Smooth muscle cell (in vitro differentiated cells): ENCODE data around the gene GTF2F2. TPM values are rescaled to one million over a fixed set of nuclear protein-coding genes. Genes with fewer than 3 reads are reported as not detected.
"Not testable (repeated sequence)": the region's sequence is repeated elsewhere in the genome, so short reads cannot be mapped to it uniquely, and the experiment has no call there.

ENCODE experiments used
- DNase-seq: peaks from one replicate; lab custom pipeline; 2025; ENCODE audit not compliant: unreplicated experiment; lab: John Stamatoyannopoulos, UW
- H2AFZ ChIP-seq: fragments of 200-600 bp; sonication (generic); 2 replicates; pipeline ENCODE4 v1.6.0; 2016; ENCODE audit warnings: antibody characterized with exemption, low read depth, mild to moderate bottlenecking
- H3F3A ChIP-seq: fragments of 200-600 bp; sonication (generic); 2 replicates; pipeline ENCODE4 v1.6.0; 2017; ENCODE audit warnings: antibody characterized with exemption, low read depth
- H3K27ac ChIP-seq: fragments of 200-600 bp; sonication (generic); 2 replicates; pipeline ENCODE4 v1.5.1; 2016; ENCODE audit warnings: low read depth, mild to moderate bottlenecking
- H3K27me3 ChIP-seq: fragments of 200-600 bp; sonication (generic); 2 replicates; pipeline ENCODE4 v1.6.1; 2016; ENCODE audit warnings: low read depth, mild to moderate bottlenecking
- H3K36me3 ChIP-seq: fragments of 200-600 bp; sonication (generic); 2 replicates; pipeline ENCODE4 v1.5.1; 2016; ENCODE audit warnings: low read depth
- H3K4me1 ChIP-seq: fragments of 200-600 bp; sonication (generic); 2 replicates; pipeline ENCODE4 v1.5.1; 2016; ENCODE audit warnings: low read depth
- H3K4me2 ChIP-seq: fragments of 200-600 bp; sonication (generic); 2 replicates; pipeline ENCODE4 v1.6.0; 2016; ENCODE audit warnings: mild to moderate bottlenecking
- H3K4me3 ChIP-seq: fragments of 200-600 bp; sonication (generic); 2 replicates; pipeline ENCODE4 v1.5.1; 2016; ENCODE audit warnings: mild to moderate bottlenecking
- H3K79me2 ChIP-seq: fragments of 200-600 bp; sonication (generic); 2 replicates; pipeline ENCODE4 v1.6.0; 2016; ENCODE audit warnings: low read depth, mild to moderate bottlenecking
- H3K9ac ChIP-seq: fragments of 200-600 bp; sonication (generic); 2 replicates; pipeline ENCODE4 v1.6.0; 2016; ENCODE audit warnings: low read depth
- H3K9me3 ChIP-seq: fragments of 200-600 bp; sonication (generic); replicated peaks from 2 replicates; pipeline ENCODE4 v1.5.1; 2016; ENCODE audit warnings: low read depth
- H4K20me1 ChIP-seq: fragments of 200-600 bp; sonication (generic); 2 replicates; pipeline ENCODE4 v1.6.0; 2016; ENCODE audit warnings: low read depth
- CTCF ChIP-seq: fragments of 200-600 bp; sonication (generic); IDR thresholded peaks from 2 replicates; pipeline ENCODE4 v1.5.1; 2017; ENCODE audit warnings: borderline replicate concordance, mild to moderate bottlenecking, antibody characterized with exemption; ENCODE audit not compliant: insufficient read depth, poor library complexity, severe bottlenecking
- WGBS: methylation state at CpG from one replicate; pipeline ENCODE4 v1.1.7; 2016; ENCODE audit warnings: low lambda C conversion rate; 5-methylcytosine and 5-hydroxymethylcytosine counted together
- polyA plus RNA-seq: library from polyadenylated mRNA; unstranded; fragments of >200 nt; fragmentation: Nextera tagmentation; extraction: Ambion mirVana; gene quantifications from 2 replicates; pipeline ENCODE4 v1.2.1, GENCODE V29; 2016
- total RNA-seq: library from RNA; depleted of rRNA; stranded (reverse); fragments of >200 nt; gene quantifications from 2 replicates; pipeline ENCODE4 v1.2.3, GENCODE V29; 2014

The GTF2F2 gene
- total and polyA plus RNA-seq, 2 experiments from 2014 or later = 11.2 to 28.1 TPM

GRCh38 chr13:45240143-45240542 is 119.8 kb downstream of the GTF2F2 start:
- H3K4me3 ChIP-seq = no peak overlapping the region
- no peaks in the 10 kb centered on the region for H3K27me3 ChIP-seq
- no peaks in the 10 kb centered on the region for H3K9me3 ChIP-seq
- H3K4me2 ChIP-seq = no peak overlapping the region
- H4K20me1 ChIP-seq = peaks cover 6% of the 10 kb centered on the region
- H3K27ac ChIP-seq = no peak overlapping the region
- no peak for DNase-seq
- TF ChIP-seq CTCF = no peak
- no peak overlapping the region for H3K9ac ChIP-seq
- no peak overlapping the region for H2AFZ ChIP-seq
- peaks cover 7% of the 10 kb centered on the region for H3K4me1 ChIP-seq
- no peaks in the 10 kb centered on the region for H3K36me3 ChIP-seq
- peaks cover 12% of the 10 kb centered on the region for H3F3A ChIP-seq
- peaks cover 11% of the 10 kb centered on the region for H3K79me2 ChIP-seq

- no peak overlapping the region for H2AFZ ChIP-seq
- 41% methylated on average over 3 of the region's 3 CpGs for WGBS
- no peak overlapping the region for H3K4me3 ChIP-seq
- no peak for TF ChIP-seq CTCF
- no peak for DNase-seq
- H3K4me2 ChIP-seq = no peak overlapping the region
- no peaks in the 10 kb centered on the region for H3K36me3 ChIP-seq
- H3K4me1 ChIP-seq = no peaks in the 10 kb centered on the region
- H3F3A ChIP-seq = peaks cover under 1% of the 10 kb centered on the region
- H3K27ac ChIP-seq = no peak overlapping the region
- peaks cover 11% of the 10 kb centered on the region for H3K79me2 ChIP-seq
- no peak overlapping the region for H3K9ac ChIP-seq
- H3K27me3 ChIP-seq = no peaks in the 10 kb centered on the region
- H3K9me3 ChIP-seq = no peaks in the 10 kb centered on the region
- H4K20me1 ChIP-seq = no peaks in the 10 kb centered on the region
Observed at GRCh38 chr13:45242070-45242469, 121.8 kb downstream of the GTF2F2 start.

GRCh38 chr13:45242524-45242923 is 122.2 kb downstream of the GTF2F2 start:
- Histone ChIP-seq H3K36me3 (no peaks in the 10 kb centered on the region), H2AFZ (no peak overlapping the region), H3K4me1 (no peaks in the 10 kb centered on the region), H3K4me2 (no peak overlapping the region), H3F3A (no peaks in the 10 kb centered on the region), H3K4me3 (no peak overlapping the region), H3K79me2 (peaks cover 11% of the 10 kb centered on the region), H3K9ac (no peak overlapping the region), H3K27me3 (no peaks in the 10 kb centered on the region), H3K9me3 (no peaks in the 10 kb centered on the region), H4K20me1 (no peaks in the 10 kb centered on the region), H3K27ac (no peak overlapping the region)
- DNase-seq = no peak
- 92% methylated on average over 1 of the region's 1 CpG for WGBS
- no peak for TF ChIP-seq CTCF

GRCh38 chr13:45243077-45243476 is 122.8 kb downstream of the GTF2F2 start:
- Histone ChIP-seq H3K36me3 (no peaks in the 10 kb centered on the region), H3F3A (no peaks in the 10 kb centered on the region), H3K9me3 (no peaks in the 10 kb centered on the region), H4K20me1 (no peaks in the 10 kb centered on the region), H2AFZ (no peak overlapping the region), H3K4me2 (no peak overlapping the region), H3K79me2 (peaks cover 11% of the 10 kb centered on the region), H3K9ac (no peak overlapping the region), H3K27ac (no peak overlapping the region), H3K4me1 (no peaks in the 10 kb centered on the region), H3K4me3 (no peak overlapping the region), H3K27me3 (no peaks in the 10 kb centered on the region)
- DNase-seq = no peak
- no peak for TF ChIP-seq CTCF
- 94% methylated on average over 8 of the region's 8 CpGs for WGBS

- H3F3A ChIP-seq, H3K4me2 ChIP-seq, DNase-seq, H3K27ac ChIP-seq, H3K9me3 ChIP-seq, H3K4me3 ChIP-seq, H3K4me1 ChIP-seq, H3K9ac ChIP-seq, H3K27me3 ChIP-seq, H2AFZ ChIP-seq, H4K20me1 ChIP-seq, H3K36me3 ChIP-seq: not testable (repeated sequence)
- 90% methylated on average over 7 of the region's 7 CpGs for WGBS
- H3K79me2 ChIP-seq = peaks cover 18% of the 10 kb centered on the region
Observed at GRCh38 chr13:45244736-45245135, 124.4 kb downstream of the GTF2F2 start.
